HG03045 (cell line): ENCODE data around the gene MARVELD1.
A peak's percentile ranks its signal among the peaks of the same experiment; 100 is the strongest.

Experiments
- ATAC-seq: cut with Tn5 transposase; IDR thresholded peaks from one replicate; pipeline ENCODE4 v1.9.1; 2021; ENCODE audit warnings: mild to moderate bottlenecking, moderate library complexity; ENCODE audit not compliant: unreplicated experiment

MARVELD1 gene

GRCh38 chr10:97719602-97720001, 6.1 kb downstream of the MARVELD1 start:
- no peak for ATAC-seq

- no peak for ATAC-seq
Measured at GRCh38 chr10:97721871-97722780, 8.6 kb downstream of the MARVELD1 start.

GRCh38 chr10:97723001-97723400, 9.5 kb downstream of the MARVELD1 start:
- no peak for ATAC-seq

- no peak for ATAC-seq
Measured at GRCh38 chr10:97724341-97724941, 10.9 kb downstream of the MARVELD1 start.

GRCh38 chr10:97726636-97727178, 13.2 kb downstream of the MARVELD1 start:
- no peak for ATAC-seq

GRCh38 chr10:97729014-97729413, 15.5 kb downstream of the MARVELD1 start:
- no peak for ATAC-seq

GRCh38 chr10:97731346-97732051, 18.0 kb downstream of the MARVELD1 start:
- ATAC-seq, result no peak

- ATAC-seq, result no peak
Measured at GRCh38 chr10:97732052-97732359, 18.5 kb downstream of the MARVELD1 start.

- ATAC-seq, result no peak
Measured at GRCh38 chr10:97733256-97733655, 19.7 kb downstream of the MARVELD1 start.

GRCh38 chr10:97734021-97734420, 20.5 kb downstream of the MARVELD1 start:
- no peak for ATAC-seq

GRCh38 chr10:97736403-97736901, 22.9 kb downstream of the MARVELD1 start:
- peak; percentile 7 for ATAC-seq

- peak; percentile 82 for ATAC-seq
Measured at GRCh38 chr10:97736902-97737769, 23.6 kb downstream of the MARVELD1 start, which contains the start of gene ZFYVE27. ZFYVE27 (plus strand) TSS chr10:97737128; CDS start chr10:97738478, 1,350 bp downstream.

- ATAC-seq, result peak; percentile 14
Measured at GRCh38 chr10:97737770-97738265, 24.3 kb downstream of the MARVELD1 start.

- no peak for ATAC-seq
Measured at GRCh38 chr10:97738616-97739015, 25.1 kb downstream of the MARVELD1 start.

GRCh38 chr10:97740613-97741012, 27.1 kb downstream of the MARVELD1 start:
- ATAC-seq, result no peak

GRCh38 chr10:97743169-97743943, 29.8 kb downstream of the MARVELD1 start:
- no peak for ATAC-seq

- ATAC-seq, result no peak
Measured at GRCh38 chr10:97744405-97745035, 31.0 kb downstream of the MARVELD1 start.

GRCh38 chr10:97747573-97747972, 34.0 kb downstream of the MARVELD1 start:
- ATAC-seq, result no peak

GRCh38 chr10:97748116-97748515, 34.6 kb downstream of the MARVELD1 start:
- ATAC-seq, result no peak
